NCI-H345 (cell line): ENCODE data around the gene TRABD2B.

Experiments used
- DNase-seq: peaks from one replicate; lab custom pipeline; 2025; lab: John Stamatoyannopoulos, UW

TRABD2B gene

DNA sequence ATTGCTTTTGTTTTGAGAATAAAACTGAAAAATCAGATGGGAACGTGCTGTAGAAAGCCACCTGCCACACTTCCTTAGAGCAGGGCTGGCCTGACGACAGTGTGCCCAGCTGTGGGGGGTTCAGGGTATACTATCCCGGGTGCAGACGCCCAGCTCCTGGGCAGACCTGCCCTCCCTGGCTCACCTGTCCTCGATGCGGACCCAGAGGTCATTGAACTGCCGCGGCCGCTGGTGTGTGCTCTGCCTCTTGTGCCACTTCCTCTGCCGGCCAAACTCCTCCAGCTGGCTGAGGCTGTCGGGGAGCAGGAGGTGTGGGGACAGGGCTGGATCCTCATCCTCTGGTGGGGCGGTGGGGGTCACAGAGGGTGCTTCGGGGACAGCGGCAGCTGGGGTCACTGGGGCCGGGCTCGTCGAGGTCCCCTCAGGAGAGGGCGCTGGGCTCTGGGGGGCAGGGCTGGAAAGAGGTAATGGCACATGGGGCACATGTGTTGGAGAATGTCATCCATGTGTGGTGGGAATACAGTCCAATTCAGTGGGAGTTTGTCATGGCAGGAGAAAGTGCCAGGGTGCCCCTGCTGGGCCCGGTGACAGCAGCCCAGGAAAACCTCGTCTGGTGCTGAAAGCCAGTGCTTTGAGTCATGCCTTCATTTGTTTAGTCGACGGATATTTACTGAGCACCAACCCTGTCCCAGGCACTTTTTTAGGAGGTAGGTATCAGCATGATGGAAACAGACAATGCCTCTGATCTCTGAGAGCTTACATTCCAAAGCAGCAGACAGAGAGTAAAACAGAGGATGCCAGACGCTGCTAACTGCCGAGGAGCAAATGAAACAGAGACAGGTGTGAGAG lies 222.0 kb downstream of the TRABD2B start:
- no peak for DNase-seq

DNA sequence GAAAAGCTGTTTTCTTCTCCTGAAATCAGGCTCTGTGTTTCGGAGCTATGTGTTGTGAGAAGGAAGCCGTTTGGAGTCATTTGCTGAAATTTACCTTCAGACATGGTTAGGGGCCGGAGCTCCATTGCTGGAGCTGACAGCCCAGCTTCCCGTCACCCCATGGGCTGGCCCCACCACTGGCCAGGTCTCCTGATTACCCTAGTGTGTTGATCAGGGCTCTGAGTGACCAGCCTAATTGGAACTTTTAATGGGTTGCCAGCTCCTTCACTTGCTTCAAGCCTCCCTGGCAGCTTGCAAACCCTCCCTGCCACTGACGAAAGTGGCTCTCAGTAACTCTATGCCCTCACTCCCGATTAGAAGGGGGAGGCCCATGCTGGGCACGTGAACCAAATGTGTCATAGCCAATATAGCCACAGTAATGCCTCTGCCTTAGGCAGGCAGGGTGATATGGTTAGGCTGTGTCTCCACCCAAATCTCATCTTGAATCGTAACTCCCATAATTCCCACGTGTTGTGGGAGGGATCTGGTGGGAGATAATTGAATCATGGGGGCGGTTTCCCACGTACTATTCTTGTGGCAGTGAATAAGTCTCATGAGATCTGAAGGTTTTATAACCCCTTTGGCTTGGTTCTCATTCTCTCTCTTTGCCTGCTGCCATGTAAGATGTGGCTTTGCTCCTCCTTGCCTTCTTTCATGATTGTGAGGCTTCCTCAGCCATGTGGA lies 224.1 kb downstream of the TRABD2B start:
- DNase-seq, result no peak

DNA sequence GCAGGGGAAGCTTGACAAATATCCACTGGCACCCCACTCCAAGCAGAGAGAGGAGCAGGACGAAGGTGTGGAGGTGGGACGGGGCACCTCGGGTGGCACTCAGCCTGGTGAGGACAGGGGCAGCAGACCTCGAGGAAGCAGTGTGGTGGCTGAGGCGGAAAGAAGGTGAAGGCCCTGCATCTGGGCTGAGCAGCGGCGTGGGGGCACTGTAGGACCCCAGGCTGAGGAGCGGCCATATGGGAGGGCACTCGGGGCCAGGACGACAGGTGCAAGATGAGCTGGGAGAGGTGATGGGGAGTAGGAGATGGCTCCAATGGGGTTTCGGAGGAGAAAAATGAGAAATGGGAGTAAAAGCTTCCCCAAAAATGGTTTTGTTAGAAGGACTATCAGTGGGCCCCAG lies 224.9 kb downstream of the TRABD2B start:
- no peak for DNase-seq

DNA sequence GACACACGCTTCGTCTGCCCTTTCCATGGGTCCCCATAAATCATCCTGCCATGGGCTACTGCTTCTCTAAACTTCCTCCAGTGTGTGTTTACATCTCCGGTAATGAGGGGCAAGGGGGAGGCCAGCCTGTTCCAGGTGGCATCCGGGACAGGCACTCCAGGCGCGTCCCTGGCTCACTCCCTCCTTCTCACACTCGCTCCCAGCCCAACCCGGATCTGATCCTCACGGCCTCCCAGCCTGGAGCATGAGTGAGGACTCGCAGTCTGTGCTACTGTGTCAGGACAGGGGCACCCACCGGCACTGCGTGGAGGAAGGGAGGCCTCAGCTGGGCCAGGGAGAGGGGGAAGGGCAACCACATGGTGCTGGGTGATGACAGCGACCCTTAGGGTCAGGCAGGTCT lies 225.4 kb downstream of the TRABD2B start:
- DNase-seq, result no peak

DNA sequence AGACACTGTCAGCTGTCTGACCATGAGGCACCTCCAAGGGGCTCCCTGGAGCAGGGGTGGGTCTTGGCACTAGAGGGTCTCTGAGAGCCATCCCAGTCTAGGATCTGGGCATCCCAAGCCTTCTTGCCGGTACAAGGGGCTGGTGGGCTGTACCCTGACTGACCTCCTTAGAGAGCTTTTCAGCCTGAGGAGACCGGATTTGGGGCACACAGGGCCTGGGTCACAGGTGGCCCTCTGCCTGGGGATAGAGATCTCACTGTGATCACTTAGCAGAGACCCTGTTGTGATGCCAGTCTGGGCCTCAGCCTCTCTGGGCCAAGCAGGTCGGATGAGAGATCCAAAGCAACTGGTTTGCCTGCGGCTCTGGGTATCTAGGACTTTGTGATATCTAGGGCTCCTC lies 227.2 kb downstream of the TRABD2B start:
- DNase-seq, result no peak

DNA sequence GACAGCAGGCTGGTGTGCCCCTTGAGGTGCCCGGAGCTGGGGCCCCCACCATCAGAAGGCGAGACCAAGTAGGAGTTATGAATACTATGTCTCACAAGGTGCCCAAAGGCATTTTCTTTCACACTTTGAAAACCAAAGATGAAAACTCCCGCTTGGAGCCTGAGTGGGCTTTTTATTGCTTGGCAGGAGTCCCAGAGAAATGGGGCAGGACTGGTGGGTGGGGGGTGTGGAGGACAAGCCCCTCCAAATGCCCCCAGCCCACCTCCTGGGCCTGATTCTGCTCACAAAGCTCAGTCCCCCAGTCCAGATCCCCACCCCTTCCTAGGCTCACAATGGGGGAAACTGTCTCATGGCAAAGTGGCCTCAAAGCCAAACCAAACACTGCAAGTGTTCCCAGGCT lies 227.9 kb downstream of the TRABD2B start:
- DNase-seq, result no peak

DNA sequence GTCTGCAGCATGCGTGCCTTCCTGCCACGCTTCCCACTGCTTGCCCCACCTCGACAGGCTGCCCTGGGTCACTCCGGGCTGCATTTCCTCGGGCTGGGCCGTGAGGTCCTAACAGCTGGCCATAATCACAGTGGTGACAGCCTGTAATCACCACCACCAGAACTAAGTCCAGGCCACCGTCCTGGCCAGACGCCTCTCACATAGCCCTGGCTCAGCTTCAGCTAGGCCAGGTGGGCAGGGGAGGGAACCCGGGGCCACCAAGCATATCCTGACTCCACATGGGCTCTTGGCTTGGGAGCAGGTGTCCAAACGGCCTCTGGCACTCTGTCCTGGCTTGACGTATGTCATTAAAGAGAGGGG lies 229.5 kb downstream of the TRABD2B start:
- DNase-seq, result no peak

DNA sequence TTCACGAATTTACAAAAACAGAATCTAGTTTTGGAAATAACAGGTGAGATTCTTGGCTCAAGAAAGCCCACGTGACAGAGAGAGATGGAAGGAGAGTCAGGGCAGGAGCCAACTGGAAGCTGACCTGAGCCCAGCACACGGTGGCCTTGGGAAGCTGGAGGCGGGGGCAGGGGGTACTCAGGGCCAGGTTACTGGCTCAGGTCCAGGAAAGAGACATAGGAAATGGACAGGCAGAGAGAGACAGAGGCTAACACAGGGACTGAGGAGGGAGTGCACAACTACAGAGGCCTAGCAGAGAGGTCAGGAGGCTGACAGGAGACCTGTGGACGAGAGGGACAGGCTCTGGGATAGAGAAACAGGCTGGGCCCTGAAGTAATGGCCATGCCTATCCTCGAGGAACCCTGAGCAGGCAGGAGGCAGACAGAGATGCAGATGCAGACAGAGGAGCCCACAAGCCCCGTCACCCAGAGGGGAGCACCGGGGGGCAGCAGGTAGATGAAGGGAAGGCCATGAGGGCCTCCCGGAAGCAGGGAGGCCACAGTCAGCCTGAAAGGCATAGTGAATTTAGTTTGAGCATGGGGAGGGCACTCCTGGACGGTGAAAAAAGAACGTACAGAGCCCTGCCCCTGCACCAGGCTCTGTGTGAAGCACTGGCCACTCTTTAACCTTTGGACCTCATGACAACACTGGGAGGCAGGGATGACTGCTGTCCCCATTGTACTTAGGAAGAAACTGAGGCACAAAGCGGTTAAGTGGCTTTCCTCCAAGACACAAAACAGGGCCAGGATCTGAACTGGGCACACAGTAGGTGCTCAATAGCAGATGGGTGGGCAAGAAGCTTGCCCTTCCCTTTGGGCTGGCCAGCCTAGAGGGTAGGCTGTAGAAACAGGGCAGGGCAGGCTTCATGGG lies 230.1 kb downstream of the TRABD2B start:
- DNase-seq, result no peak

DNA sequence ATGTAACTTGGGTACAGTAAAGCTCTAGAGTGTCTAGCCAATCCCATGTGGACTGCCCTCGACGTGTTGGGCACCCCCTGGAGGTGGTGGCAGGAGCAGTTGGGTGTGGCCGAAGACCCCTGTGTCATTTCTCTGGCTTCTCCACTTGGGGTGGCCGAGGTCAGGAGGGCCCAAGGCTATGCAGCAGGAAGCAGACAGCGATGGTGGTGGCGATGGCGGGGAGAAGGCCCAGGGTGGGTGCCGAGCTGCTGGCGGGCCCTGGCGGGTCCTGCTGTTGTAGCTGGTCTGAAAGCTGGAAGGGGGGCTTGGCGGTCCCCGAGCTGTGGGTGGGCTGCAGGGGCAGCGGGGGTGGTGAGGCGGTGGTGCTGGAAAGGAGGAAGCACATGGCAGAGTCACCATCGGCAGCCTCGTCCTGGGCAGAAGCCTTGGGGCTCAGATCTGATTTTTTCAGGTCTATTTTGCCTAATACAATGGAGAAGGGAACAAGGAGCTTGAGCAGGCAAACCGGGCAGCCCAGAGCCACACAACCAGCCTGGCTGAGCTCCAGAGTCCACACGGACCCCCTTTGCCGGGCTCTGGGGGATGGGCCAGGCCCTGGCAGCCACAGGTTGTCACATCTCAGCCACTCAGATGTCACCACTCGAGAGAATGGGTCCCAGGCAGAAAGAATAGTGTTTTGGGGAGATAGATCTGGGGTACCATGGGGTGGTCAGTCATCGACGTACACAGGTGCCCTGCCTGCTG lies 231.3 kb downstream of the TRABD2B start:
- no peak for DNase-seq

DNA sequence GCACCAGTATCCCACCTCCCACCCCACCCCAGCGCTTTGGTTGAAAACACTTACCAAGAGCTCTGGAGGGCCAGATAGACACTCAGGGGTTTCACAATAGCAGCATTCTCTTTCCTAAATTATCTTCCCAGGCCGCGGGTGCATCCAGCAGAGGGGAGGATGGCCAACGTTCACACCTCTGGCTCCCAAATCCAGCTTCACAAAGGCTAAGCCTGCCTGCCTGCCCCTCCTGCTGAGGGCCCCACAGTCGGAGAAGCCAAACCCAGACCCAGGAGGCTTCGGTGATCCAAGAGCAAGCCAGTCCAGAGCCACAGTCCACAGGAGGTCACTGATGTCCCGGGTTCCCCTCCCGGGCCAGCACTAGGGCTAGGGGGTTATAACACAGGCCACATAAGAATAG lies 231.9 kb downstream of the TRABD2B start:
- DNase-seq, result no peak

DNA sequence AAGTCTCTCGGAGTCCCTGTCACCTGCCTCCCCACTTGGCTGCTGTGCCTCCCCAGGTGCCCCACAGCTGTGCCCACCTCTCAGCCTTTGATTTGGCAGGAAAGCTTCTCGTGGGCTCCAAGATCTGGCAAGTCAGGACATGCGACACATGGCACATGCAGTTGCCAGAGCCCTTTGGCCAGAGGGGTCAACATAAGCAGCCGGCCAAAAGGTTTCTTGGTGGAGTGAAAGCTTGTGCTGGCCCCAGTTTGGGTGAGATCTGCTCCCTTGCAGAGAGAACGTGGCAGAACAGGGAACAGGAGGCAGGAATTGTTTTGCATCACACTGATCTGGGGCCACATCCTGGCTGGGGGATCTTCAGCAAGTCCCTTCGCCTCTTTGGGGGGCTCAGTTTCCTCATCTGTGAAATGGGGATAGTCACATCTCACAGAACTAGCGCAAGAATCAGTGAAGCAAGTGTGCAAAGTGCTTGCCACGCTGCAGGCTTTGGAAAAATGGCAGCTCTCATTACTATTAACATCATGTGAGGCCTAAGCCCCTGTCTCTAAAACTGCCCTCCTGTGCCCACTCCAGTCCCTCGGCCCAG lies 232.6 kb downstream of the TRABD2B start:
- no peak for DNase-seq

DNA sequence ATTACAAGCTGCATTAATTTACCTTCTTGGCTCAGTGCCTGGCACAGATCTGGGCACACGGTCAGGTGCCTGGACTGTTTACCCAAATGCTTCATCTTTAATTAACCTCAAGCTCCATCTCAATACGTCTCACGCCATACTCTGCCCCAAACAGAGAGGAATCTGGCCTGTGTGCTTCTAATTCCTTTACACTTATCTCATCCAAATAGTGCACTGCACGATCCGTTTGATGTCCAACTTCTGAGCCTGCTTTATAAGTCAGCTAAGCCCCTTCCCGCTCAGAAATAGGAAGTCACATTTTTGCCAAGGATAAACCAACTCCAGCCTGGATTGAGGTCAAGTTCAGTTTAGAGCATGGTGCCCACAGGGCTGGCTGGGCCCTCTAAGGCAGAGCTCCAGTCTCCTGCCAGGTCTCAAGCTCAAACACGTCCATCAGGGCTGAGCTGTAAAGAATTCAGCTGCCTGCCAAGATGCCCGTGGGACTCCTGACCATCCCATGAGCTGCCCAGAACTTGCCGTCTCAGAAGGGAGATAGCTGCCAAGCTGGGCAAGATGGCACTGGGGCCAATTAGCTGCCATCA lies 233.5 kb downstream of the TRABD2B start:
- no peak for DNase-seq

DNA sequence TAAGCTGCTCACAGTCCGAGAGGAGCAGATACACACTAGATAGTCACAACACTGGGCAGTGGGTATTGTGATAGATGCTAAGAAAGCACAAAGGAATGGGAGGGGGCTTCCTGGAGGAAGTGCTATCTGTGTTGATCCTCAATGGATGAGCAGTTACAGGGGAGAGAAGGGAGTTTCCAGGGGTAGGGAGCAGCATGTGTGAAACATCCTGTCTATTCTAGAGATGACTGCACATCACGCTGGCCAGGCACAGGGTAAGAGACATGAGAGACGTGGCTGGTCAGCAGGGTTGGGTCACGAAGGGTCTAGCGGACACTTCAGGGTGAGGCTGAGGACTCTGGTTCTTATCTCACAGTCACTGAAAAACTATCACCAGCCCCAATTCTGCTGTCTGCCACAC lies 235.2 kb downstream of the TRABD2B start:
- no peak for DNase-seq

DNA sequence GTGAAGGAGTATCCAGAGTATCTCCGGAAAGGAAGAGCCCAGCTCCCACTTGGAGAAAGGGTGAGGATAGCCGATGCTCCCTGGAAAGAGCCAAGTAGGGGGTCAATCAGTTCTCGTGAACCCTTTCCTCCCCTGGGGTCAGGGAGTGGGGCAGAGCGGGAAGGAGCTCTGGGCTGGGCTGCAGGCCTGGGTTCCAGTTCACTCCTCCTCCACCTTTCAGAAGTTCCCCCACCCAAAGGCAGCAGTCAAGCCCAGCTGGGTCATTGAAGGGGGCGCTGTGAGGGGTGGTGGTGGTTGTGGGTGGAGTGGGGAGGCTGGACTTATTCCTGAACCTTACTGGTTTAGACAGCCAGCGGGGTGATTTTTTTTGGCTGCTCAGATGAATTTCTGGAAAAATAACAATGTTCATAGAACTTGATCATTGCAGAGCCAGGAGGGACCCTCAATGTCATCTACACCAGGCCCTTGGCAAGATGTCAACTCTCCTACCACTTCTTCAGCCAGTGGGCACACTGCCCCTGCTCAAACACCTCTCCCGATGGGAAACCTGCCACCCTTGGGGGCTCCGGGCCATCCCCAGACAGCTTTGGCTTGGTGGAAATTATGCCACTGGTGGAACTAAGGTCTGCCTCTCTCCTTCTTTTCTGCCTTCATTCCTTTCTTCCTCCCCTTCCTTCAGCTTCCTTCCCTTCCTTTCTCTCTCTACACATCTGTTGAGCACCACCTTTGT lies 235.8 kb downstream of the TRABD2B start:
- DNase-seq, result no peak

DNA sequence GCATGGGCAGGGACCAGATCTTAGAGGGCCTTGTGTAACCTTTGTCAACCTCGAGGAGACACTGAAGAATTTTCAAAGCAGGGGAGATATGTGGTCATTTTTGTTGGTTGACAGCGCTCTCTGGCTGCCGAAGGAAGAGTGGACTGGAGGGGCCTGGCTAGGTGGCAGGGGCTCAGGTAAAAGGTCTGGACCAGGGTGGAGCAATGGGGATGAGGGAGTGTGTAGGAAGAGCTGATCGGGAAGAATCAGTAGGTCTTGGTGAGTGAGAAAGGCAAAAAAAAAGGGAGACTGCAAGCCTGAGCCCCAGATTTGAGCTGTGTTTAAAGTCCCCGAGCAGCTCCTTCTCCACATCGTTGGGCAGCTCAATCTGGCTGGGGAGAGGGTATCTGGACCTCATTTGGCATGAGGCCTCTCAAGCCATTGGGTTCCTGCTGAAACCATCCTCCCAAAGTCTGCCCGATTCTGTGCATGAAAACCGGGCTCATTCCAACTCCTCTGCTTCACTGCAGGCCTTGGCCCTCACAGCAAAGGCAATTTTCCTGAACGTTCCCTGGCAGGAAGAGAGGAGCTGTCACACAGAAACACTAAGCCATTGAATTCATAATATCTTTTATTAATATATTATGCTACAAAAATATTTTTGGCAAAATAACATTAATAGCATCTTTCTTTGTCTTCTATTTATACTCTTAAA lies 237.1 kb downstream of the TRABD2B start:
- no peak for DNase-seq

DNA sequence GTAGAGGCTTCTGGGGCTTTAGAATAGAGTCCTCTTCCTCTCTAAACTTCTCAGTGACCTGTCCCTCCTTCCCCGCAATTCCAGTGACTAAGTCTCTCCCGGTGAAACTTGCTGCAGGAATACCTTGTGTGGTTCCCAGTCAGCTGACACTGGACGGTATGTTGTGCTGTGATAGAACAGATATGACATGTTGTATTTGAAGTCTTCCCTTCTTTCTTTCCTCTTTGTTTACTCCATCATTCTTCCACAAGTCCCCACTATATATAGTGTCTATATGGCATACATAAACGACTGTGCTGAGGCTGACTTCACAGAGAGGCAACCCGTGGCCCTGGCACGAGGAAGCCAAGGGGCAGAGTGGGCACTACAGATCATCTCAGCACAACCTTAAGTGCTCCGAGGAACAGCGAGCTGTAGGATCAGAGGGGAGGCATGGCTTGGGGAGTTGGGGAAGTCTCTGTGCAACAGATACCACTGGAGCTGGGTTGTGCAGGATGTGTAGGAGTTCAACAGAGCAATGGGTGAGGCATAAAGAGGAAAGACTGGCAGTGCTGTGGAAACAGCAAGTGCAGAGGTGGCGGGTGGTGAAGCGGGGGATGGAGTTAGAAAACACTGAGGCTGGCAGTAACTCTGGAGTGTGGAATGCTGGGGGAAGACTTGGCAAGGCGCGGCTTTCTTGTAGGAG lies 237.8 kb downstream of the TRABD2B start:
- no peak for DNase-seq

DNA sequence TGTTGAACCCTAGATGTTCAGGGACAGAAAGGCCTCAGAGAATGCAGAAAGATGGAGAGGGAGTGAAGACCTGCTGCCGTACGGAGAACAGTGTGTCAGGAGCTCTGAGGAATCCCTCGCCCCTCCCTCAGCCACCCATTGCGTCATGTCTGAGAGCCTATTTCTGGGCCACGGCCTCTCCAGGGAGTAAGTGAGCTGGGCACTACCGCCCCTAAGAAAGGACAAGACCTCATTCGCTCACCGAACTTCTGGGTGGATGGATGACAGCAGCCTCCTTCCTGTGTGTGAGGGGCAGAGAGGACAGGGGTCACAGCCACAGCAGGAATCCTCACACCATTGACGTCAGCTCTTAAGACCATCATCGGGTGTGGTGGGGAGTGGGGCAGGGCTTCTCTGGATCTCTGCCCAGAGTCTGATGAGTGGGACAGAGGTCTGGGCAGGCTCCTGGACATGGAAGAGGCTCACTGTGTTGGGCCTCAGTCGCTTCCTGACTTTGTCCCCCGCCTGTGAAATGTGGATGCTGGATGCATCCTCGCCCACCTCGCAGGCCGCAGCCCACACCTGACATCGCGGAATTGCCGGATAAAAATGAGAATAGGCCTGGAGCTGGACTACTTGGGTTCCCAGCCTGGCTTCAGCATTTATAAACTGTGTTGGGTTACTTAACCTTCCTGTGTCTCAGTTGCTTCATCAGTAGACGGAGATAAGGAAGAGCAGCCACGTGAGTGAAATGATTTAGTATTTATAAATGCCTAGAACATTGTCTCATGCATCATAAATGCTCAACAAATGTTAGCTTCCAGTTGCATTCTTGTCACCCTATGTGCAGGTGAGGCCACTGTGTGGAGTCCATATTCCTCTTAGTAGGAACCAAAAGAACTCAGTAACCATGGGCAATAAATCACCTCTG lies 238.6 kb downstream of the TRABD2B start:
- no peak for DNase-seq
